HL-60/S4 treated with phorbol 12-myristate 13-acetate at 8.2 ng/mL for 4 days and 3 days (cell line): ENCODE measurements around the gene GPR22.

Experiments used
- in situ Hi-C: fragments of 300-500 bp; cut with MboI; formaldehyde crosslinking; loops from 2 replicates; pipeline ENCODE4 v1.15.0; 2022; ENCODE audit warnings: low sequenced_read_pairs

The GPR22 gene

DNA sequence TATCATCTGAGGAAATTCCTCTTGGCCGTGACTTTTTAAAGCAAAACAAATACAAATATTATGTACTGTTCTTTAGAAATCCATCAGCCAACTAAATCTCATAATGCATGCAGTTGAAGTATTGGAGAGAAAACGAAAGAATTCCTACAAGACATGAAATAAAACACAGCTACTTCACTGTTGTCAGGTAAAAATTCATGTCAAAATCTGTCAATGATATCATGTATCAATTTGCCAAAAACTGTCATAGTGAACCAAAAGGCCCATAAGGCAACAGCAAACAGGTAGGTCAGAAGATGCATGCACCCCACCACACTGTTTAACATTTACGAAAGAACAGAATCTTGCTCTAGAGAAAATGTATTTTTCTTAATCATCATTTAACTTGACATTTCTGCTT, 2.3 kb downstream of the GPR22 start:
- in situ Hi-C loops: no loop called here

DNA sequence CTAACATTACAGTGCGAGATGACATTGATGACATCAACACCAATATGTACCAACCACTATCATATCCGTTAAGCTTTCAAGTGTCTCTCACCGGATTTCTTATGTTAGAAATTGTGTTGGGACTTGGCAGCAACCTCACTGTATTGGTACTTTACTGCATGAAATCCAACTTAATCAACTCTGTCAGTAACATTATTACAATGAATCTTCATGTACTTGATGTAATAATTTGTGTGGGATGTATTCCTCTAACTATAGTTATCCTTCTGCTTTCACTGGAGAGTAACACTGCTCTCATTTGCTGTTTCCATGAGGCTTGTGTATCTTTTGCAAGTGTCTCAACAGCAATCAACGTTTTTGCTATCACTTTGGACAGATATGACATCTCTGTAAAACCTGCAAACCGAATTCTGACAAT, 4.3 kb downstream of the GPR22 start:
- in situ Hi-C loops: no loop called here

DNA sequence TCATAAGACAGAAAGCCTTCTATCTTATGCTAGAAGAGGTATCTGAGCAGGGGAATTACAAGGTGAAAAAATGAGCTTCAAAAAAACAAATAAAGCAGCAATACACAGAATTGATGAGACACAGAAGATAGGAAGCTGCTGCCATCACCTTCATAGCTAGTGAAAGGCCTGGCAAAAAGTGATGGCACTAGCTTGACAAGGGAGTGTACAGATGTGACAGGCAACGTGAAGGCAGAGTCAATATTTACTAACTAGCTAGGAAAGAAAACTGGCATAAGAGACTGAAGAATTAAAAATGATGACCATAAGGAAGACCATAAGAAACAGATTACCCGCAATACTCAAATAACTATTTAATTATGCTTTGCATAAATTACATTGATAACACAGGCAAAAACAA, 9.4 kb downstream of the GPR22 start:
- in situ Hi-C loops: no loop called here

DNA sequence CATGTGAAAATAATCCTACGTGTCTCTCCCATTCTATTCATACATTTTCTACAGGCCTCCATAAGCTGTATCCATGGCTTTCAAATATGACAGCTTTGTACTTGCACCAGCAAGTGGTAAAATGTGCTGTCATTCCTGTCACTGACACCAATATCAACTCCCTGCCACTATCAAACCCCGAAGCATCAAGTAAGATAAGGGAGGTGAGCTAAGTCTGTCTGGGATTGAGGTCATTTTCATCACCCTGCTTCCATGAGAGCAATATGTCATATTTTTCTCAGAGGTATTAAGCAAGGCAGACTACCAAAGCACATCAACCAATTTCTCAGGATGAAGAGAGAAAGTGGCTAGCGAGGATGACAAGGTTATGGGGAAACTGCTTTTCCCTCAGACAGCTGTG, 11.1 kb downstream of the GPR22 start:
- in situ Hi-C loops: no loop called here

DNA sequence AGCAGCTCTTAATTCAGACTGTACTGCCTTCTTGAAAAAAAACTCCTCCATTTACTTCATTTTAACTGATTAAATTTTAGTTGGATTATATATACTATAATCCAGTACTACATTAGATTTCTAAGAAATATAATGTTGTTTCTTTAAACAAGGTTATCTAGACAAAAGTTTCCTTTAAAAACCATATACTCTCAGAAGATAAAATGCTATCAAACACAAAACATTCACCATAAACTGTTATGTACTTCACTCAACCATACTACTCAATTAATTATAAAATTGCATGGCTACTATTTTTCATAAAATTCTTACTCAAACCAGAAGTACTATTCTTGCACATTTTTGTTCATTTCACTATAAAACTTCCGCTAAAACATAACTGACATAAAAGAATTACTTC, 12.7 kb downstream of the GPR22 start:
- in situ Hi-C loops: no loop called here

DNA sequence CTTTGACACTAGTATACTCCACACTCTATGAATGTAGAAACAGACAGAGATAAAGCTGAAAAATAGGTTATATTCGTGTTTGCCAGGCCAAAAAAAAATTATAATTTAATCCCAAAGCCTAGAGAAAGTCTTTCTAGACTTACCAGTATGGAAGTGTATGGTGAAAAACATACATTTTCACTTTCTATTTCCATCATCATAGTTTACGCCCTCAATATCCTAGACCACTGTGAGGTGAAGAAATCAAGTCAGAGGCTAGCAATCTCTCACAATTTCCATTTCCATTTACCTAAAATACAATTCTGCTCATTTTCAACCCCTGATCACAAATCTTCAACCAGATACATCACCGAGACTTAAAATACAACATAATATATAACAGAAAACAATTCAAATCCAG, 16.2 kb downstream of the GPR22 start:
- in situ Hi-C loops: no loop called here

DNA sequence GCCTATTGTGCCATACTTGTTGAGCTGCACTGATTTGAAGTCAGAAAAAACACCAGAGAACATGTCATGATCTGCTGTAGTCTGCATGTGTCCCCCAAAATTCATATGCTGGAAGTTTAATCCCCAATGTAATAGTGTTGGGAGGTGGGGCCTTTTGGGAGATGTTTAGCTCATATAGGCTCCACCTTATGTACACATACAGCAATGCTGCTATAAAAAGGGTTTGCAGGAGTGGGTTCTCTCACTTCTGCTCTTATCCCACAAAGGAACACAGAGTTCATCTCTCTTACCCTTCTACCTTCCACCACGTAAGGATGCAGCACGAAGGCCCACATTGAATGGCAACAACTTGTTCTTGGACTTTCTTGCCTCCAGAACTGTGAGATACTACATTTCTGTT, 23.0 kb downstream of the GPR22 start:
- in situ Hi-C loops: no loop called here

DNA sequence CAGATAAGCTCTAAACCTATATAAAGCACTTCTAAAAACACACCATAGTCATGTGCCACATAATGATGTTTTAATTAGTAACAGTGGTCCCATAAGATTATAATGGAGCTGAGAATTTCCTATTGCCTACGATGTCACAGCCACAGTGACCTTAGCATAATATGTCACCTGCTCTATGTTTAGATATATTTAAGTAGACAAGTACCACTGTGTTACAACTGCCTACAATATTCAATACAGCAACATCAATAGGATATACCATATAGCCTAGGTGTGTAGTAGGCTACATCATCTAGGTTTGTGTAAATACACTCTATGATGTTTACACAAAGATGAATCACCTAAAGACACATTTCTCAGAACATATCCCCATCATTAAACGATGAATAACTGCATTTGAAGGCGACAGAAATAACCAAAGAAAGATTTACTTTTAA, 24.5 kb downstream of the GPR22 start:
- in situ Hi-C loops: no loop called here

DNA sequence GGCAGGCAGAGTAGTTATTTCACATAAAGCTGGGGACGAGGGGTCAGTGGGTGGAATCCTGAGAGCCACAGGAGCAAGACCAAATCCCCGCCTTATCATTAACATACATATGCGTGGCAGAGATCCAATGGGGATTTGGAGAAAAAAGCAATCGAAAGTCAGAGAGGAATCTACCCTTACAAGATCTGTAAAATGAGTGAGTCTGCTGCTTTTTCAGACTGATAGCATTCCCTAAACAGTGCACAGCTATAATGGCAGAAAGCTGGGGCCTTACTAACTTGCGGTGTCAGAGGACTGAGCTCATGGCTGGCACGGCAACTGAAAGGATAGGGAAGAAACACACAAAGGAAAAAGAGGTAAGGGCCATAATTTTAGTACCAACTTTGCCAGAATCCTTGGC, 25.0 kb downstream of the GPR22 start:
- in situ Hi-C loops: no loop called here

DNA sequence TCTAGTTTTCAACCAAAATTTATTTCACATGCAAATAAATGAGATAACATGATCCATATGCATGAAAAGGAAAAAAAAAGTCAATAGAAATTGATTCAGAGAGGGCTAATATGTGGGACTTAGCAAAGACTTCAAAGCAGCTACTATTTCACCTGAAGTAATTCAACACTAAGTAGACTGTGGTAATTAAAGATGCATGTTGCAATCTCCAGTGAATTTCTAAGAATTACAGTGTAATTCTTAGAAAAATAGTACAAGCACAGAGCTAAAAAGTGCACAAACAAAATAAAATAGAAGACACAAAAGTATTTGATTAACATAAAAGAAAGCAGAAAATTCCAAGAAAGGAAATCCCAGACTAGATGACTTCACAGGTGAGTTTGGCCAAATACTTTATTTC, 25.7 kb downstream of the GPR22 start:
- in situ Hi-C loops: no loop called here

DNA sequence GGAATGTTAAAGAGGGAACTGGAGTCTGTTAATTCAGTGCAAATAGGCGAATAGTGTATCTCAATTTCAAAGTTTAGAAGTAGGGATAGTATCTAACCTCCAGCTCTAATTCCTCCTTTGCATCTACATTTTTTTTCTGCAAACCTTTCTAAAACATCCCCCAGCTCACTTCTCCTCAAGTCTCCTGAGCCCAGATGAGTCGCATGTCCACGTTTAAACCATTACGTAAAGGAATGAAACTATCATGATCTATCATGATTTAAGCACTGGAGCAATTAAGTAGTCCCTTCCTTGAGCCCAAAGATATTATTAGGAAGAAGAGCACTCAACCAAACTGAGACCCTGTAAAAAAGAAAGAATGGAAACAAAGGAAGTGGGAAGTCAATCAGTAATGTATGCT, 29.9 kb downstream of the GPR22 start:
- in situ Hi-C loops: no loop called here

DNA sequence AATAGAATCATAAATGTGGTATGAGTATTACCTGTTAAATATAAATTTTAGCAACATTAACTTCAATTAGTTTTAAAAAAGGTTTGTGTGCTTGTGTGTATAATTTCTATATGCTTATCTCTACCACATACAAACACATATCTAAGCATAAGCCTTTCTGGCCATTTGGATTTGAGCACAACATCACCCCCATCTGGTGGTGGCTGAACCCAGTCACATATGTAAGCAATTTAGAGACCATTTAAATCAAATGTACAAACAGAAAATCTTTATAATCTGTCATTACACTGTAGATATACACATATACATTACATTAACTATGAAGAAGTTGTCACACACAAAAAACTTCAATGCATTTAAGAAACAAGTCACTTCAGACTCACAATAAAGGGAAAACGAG, 31.7 kb downstream of the GPR22 start:
- in situ Hi-C loops: no loop called here

DNA sequence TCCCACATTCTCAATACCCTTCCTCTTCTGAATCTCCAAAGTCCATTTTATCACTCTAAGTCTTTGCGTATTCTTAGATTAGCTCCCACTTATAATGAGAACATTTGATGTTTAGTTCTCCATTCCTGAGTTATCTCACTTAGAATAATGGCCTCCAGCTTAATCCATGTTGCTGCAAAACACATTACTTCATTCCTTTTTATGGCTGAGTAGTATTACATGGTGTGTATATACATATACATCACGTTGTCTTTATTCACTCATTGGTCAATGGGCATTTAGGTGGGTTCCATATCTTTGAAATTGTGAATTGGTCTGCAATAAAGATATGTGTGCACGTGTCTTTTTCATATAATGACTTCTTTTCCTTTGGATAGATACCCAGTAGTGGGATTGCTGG, 32.3 kb downstream of the GPR22 start:
- in situ Hi-C loops: no loop called here

DNA sequence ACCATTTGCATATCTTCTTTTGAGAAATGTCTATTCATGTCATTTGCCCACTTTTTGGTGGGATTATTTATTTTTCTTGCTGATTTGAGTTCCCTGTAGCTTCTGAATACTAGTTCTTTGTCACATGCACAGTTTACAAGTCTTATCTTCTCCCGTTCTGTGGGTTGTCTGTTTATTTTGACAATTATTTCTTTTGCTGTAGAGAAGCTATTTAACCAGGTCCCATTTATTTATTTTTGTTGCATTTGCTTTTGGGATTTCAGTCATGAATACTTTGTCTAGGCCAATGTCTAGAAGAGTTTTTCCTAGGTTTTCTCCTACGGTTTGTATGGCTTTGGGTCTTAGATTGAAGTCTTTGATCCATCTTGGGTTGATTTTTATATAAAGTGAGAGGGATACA, 32.9 kb downstream of the GPR22 start:
- in situ Hi-C loops: no loop called here

DNA sequence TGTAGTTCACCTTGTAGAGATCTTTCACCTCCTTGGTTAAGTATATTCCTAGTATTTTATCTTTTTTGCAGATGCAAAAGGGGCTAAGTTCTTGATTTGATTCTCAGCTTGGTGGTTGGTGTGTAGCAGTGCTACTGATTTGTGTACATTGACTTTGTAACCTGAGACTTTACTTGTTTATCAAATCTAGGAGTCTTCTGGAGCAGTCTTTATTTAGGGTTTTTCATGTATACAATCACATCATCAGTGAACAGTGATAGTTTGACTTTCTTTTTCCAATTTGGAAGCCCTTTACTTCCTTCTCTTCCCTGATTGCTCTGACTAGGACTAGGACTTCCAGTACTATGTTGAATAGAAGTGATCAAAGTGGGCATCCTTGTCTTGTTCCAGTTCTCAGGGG, 33.8 kb downstream of the GPR22 start:
- in situ Hi-C loops: no loop called here

DNA sequence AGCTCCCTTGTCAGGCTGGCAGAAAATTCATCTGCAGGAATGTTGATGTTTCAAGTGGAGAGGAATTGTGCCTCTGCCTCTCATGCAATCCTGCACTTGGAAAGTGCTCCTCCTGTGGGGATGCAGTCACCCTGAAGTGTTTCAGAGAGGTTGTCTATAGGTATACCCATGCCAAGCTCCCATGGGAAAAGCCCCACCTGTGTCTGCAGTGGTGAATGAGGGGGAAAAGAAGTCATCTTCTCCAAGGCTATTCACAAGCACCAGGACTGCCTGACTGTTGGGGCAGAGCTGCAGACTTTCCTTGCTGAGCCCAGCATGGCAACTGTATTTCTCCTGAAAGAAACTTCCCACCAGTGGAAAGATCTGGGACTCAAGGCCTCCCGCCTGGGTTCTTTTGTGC, 35.5 kb downstream of the GPR22 start:
- in situ Hi-C loops: no loop called here

DNA sequence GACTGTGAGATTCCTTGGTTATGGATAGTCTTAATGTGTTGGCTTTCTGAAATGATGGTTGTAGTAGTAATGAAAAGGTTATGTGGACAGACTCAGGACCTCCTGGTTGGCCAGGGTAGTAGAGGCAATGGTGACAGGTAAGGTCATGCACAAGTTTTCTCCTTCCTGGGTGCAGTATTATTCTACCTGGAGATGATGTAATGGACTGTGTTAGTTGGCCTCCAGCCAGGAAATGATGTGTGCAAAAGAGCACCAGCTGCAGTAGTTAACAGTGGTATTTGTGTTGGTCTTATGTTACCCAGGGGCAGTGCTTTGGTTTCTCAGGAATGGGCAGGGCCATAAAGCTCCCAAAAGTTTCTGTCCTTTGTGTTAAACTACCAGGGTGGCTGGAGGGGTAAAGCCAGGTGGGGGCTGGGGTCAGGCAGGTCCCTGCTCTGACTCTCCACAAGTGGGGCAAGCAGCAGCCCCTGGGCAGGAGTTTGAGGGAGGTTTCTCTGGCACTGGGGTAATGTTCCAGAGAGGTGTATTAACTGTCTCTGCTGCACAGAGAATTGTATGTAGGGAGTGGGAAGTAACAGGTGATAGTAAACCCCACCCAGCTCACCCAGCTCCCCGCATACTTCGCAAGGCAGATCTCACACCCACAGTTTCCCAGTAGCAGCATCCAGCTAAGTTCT, 36.3 kb downstream of the GPR22 start:
- in situ Hi-C loops: no loop called here

DNA sequence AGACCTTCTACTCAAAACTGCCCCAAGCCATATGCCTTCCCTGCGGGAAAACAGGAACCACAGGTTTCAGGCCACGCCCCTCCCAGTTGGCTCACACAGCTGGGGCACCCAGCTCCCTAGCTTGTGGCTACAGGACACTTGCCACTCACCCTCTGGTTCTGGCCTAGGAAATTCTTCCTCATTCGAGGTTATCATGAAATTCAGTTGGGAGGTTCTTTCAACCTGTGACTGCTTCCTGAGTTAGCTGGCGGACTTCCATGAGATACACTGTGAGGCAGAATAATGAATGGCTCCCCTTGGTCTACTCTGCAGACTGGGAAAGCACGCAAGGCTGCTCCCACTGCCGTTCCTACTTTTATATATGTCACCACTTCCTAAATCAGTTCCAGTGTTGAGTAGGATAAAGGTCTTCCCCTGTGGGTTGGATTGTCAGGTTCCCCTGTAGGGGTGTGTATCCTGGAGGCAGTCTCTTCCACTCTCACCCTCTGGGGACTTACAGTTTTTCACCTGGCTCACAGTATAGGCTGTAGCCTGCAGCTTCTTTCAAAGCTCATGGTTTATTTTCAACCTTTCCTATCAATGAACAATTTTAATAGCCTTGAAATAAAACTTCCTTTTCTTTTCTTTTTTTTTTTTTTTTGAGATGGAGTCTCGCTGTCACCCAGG, 37.0 kb downstream of the GPR22 start:
- in situ Hi-C loops: no loop called here
